Measurements from ENCODE around the gene LRRC8E.

LRRC8E gene

DNA sequence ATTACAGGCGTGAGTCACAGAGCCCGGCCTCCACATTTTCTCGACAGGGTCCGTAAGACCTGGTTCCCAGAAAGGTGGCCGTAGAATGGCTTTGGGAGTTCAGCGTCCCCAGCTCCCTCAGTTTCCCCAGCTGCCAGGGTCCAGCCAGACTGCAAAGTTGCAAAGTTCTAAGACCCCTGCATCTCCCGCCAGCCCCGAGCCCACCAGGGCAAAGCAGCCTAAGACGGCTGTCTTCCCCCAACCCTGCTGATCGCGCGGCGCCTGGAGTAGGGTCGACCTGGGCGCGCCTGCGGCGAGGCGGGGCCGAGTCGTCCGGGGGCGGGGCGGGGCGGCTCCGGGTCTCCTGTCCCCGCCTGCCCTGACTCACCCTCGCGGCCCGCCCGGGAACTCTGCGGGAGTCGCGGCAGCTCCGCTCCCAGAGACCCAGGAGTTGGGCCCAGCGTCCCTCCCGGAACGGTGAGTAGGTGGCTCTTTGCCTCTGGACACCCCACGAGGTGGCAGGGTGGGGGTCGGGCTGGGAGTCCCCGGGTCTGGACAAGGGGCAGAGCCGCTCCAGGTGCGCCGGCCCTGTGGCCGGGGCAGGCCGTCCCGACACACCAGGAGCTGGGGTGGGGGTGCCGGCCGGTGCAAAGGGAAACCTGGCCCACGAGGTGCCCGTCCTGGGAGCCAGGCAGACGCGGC, at the start of gene LRRC8E:
Gene LRRC8E, plus strand, starts transcription at position 366 of the 681 bp plus-strand sequence. CDS start 7,094 bp downstream, outside the sequence.
- H3F3A ChIP-seq (ENCODE audit: low read depth): no peaks in the 10 kb centered on the region
- H3K9ac ChIP-seq (ENCODE audit: low read depth, low read length, poor library complexity, severe bottlenecking): no peak within 1 kb of the TSS
- no peaks in the 10 kb centered on the region for H3K9me2 ChIP-seq (replicated peaks; ENCODE audit: low read depth, low read length)
- H2AFZ ChIP-seq (ENCODE audit: low read length): no peak within 1 kb of the TSS
- H3K9me3 ChIP-seq (ENCODE audit: insufficient read depth, low read depth, low read length): no peaks in the 10 kb centered on the region
- no peaks in the 10 kb centered on the region for H3K79me2 ChIP-seq (ENCODE audit: insufficient read depth, low read length)
- no peak within 1 kb of the TSS for H3K4me3 ChIP-seq (ENCODE audit: low read length, poor library complexity, severe bottlenecking)
- no peak within 1 kb of the TSS for H3K4me2 ChIP-seq (ENCODE audit: low read depth, low read length, poor library complexity, severe bottlenecking)
- peaks cover 4% of the 10 kb centered on the region for H3K4me1 ChIP-seq (ENCODE audit: insufficient read depth, low read length, poor library complexity, severe bottlenecking)
- TF ChIP-seq EZH2phosphoT487 (IDR thresholded peaks at IDR 0.05; ENCODE audit: borderline replicate concordance) (no peak), CTCF (conservative IDR thresholded peaks at IDR 0.05; ENCODE audit: low read length) (no peak)
- H3K27me3 ChIP-seq (ENCODE audit: insufficient read depth, low read length, poor library complexity, severe bottlenecking): no peaks in the 10 kb centered on the region
- no peaks in the 10 kb centered on the region for H4K20me1 ChIP-seq (ENCODE audit: insufficient read depth, low read length, poor library complexity, severe bottlenecking)
- no peaks in the 10 kb centered on the region for H3K36me3 ChIP-seq (ENCODE audit: insufficient read depth, low read length)

GRCh38 chr19:7839476-7839875, 48.8 kb upstream of the LRRC8E start:
- no peak for TF ChIP-seq CTCF (conservative IDR thresholded peaks at IDR 0.05; ENCODE audit: low read length)
- TF ChIP-seq EZH2phosphoT487 (IDR thresholded peaks at IDR 0.05; ENCODE audit: borderline replicate concordance): no peak
- Histone ChIP-seq H2AFZ (ENCODE audit: low read length) (no peak overlapping the region), H3K27me3 (ENCODE audit: insufficient read depth, low read length, poor library complexity, severe bottlenecking) (no peaks in the 10 kb centered on the region), H3K4me2 (ENCODE audit: low read depth, low read length, poor library complexity, severe bottlenecking) (no peak overlapping the region), H3K4me1 (ENCODE audit: insufficient read depth, low read length, poor library complexity, severe bottlenecking) (no peaks in the 10 kb centered on the region), H3K4me3 (ENCODE audit: low read length, poor library complexity, severe bottlenecking) (no peak overlapping the region), H3K36me3 (ENCODE audit: insufficient read depth, low read length) (no peaks in the 10 kb centered on the region), H3K9me3 (ENCODE audit: insufficient read depth, low read depth, low read length) (no peaks in the 10 kb centered on the region), H3F3A (ENCODE audit: low read depth) (no peaks in the 10 kb centered on the region), H3K79me2 (ENCODE audit: insufficient read depth, low read length) (no peaks in the 10 kb centered on the region), H4K20me1 (ENCODE audit: insufficient read depth, low read length, poor library complexity, severe bottlenecking) (no peaks in the 10 kb centered on the region), H3K9ac (ENCODE audit: low read depth, low read length, poor library complexity, severe bottlenecking) (no peak overlapping the region), H3K9me2 (replicated peaks; ENCODE audit: low read depth, low read length) (no peaks in the 10 kb centered on the region)

- Histone ChIP-seq H3K9ac (ENCODE audit: low read depth, low read length, poor library complexity, severe bottlenecking) (no peak overlapping the region), H3K4me2 (ENCODE audit: low read depth, low read length, poor library complexity, severe bottlenecking) (no peak overlapping the region), H3K79me2 (ENCODE audit: insufficient read depth, low read length) (no peaks in the 10 kb centered on the region), H3K36me3 (ENCODE audit: insufficient read depth, low read length) (no peaks in the 10 kb centered on the region), H2AFZ (ENCODE audit: low read length) (no peak overlapping the region), H4K20me1 (ENCODE audit: insufficient read depth, low read length, poor library complexity, severe bottlenecking) (no peaks in the 10 kb centered on the region), H3K9me3 (ENCODE audit: insufficient read depth, low read depth, low read length) (no peaks in the 10 kb centered on the region), H3K4me1 (ENCODE audit: insufficient read depth, low read length, poor library complexity, severe bottlenecking) (no peaks in the 10 kb centered on the region), H3K4me3 (ENCODE audit: low read length, poor library complexity, severe bottlenecking) (no peak overlapping the region), H3K9me2 (replicated peaks; ENCODE audit: low read depth, low read length) (no peaks in the 10 kb centered on the region), H3F3A (ENCODE audit: low read depth) (no peaks in the 10 kb centered on the region), H3K27me3 (ENCODE audit: insufficient read depth, low read length, poor library complexity, severe bottlenecking) (no peaks in the 10 kb centered on the region)
- no peak for TF ChIP-seq CTCF (conservative IDR thresholded peaks at IDR 0.05; ENCODE audit: low read length)
- TF ChIP-seq EZH2phosphoT487 (IDR thresholded peaks at IDR 0.05; ENCODE audit: borderline replicate concordance): no peak
These were observed 47.7 kb upstream of the LRRC8E start for GRCh38 chr19:7840629-7841028.
